ENCODE data around the gene SEMA4B. TPM values are rescaled to one million over a fixed set of nuclear protein-coding genes. Genes with fewer than 3 reads are reported as not detected.

SEMA4B gene
- total and polyA plus RNA-seq, 7 experiments from 2014 or later: 5.6 to 31.0 (median 19.4) TPM

DNA sequence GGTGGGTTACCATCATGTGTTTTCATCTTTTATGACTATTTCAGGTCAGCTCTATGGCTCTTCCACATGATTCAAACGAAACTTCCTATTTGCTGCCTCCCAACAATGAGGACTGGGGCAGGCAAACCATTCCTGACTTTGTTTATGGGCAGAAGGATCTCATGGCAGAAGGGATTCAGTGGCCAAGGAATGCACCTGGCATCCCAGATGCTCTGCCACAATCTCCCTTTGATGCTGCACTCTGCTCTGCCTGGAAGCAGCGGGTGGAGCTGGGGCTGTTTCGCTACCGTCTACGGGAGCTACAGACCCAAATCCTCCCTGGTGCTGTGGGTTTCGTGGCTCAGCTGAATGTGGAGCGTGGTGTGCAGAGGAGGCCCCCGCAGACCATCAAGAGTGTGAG lies 39.7 kb downstream of the SEMA4B start:
- H3K27ac ChIP-seq (ENCODE audit: low read depth, low read length): no peak overlapping the region
- intact Hi-C loops (cut with micrococcal nuclease): no loop called here
- CTCF ChIA-PET: interaction anchor here (0.6 kb wide), 1 partner anchor 60 kb away, joined by 4 read pairs; no protein-coding TSS in a partner anchor
- H3K4me3 Mint-ChIP-seq: no peak overlapping the region
- H3K27ac Mint-ChIP-seq: no peak overlapping the region
- H3K4me1 Mint-ChIP-seq: peaks cover 0 to 22% (median 10%) of the 10 kb centered on the region in 7 donors
- H3K27me3 ChIP-seq (ENCODE audit: control insufficient read depth in 2 of 2, insufficient read depth in 2 of 2, low read length in 2 of 2): no peaks in the 10 kb centered on the region
- DNase-seq (no peak), ATAC-seq (no peak)
- H3K36me3 Mint-ChIP-seq: peaks cover 3 to 21% (median 5%) of the 10 kb centered on the region in 5 donors
- no peaks in the 10 kb centered on the region for H3K9me3 Mint-ChIP-seq
- peaks cover 0 to 40% (median 8%) of the 10 kb centered on the region in 3 experiments for H3K36me3 ChIP-seq (ENCODE audit: control insufficient read depth in 2 of 3, insufficient read depth in 3 of 3, low read length in 3 of 3)
- H3K4me3 ChIP-seq (ENCODE audit: low read length): no peak overlapping the region
- no peaks in the 10 kb centered on the region for H3K9me3 ChIP-seq (ENCODE audit: control insufficient read depth in 2 of 3, low read length in 3 of 3)
- no peaks in the 10 kb centered on the region for H3K4me1 ChIP-seq (ENCODE audit: control insufficient read depth in 2 of 2, insufficient read depth in 2 of 2, low read length in 2 of 2)
- H3K27me3 Mint-ChIP-seq: no peaks in the 10 kb centered on the region
- POLR2A ChIA-PET: no interaction called here

- no peaks in the 10 kb centered on the region for H3K9me3 ChIP-seq (ENCODE audit: control insufficient read depth in 2 of 3, low read length in 3 of 3)
- H3K4me3 ChIP-seq (ENCODE audit: low read length): no peak overlapping the region
- H3K27me3 ChIP-seq (ENCODE audit: control insufficient read depth in 2 of 2, insufficient read depth in 2 of 2, low read length in 2 of 2): no peaks in the 10 kb centered on the region
- H3K4me3 Mint-ChIP-seq: no peak overlapping the region
- H3K27ac ChIP-seq (ENCODE audit: low read depth, low read length): no peak overlapping the region
- H3K27ac Mint-ChIP-seq: peak overlapping the region in 3 of 9 donors; percentile 12 to 67 (median 20)
- ChIA-PET CTCF (interaction anchor here (0.6 kb wide), 1 partner anchor 60 kb away, joined by 4 read pairs; no protein-coding TSS in a partner anchor), POLR2A (interaction anchor here (0.6 kb wide), 1 partner anchor 8 kb away, joined by 3 read pairs; the partner anchor contains the start of gene TTLL13)
- intact Hi-C loops (cut with micrococcal nuclease): no loop called here
- H3K4me1 ChIP-seq (ENCODE audit: control insufficient read depth in 2 of 2, insufficient read depth in 2 of 2, low read length in 2 of 2): no peaks in the 10 kb centered on the region
- ATAC-seq: no peak
- no peak for DNase-seq
- peaks cover 0 to 34% (median 8%) of the 10 kb centered on the region in 3 experiments for H3K36me3 ChIP-seq (ENCODE audit: control insufficient read depth in 2 of 3, insufficient read depth in 3 of 3, low read length in 3 of 3)
- H3K27me3 Mint-ChIP-seq: no peaks in the 10 kb centered on the region
- H3K36me3 Mint-ChIP-seq: peaks cover 3 to 20% (median 5%) of the 10 kb centered on the region in 5 donors
- peaks cover 0 to 17% (median 8%) of the 10 kb centered on the region in 7 donors for H3K4me1 Mint-ChIP-seq
- no peaks in the 10 kb centered on the region for H3K9me3 Mint-ChIP-seq
Observed at GRCh38 chr15:90241343-90242192, 40.4 kb downstream of the SEMA4B start.

GRCh38 chr15:90243943-90244639 lies 43.0 kb downstream of the SEMA4B start:
- Histone ChIP-seq H3K4me1 (ENCODE audit: control insufficient read depth in 2 of 2, insufficient read depth in 2 of 2, low read length in 2 of 2) (no peaks in the 10 kb centered on the region), H3K27me3 (ENCODE audit: control insufficient read depth in 2 of 2, insufficient read depth in 2 of 2, low read length in 2 of 2) (no peaks in the 10 kb centered on the region), H3K9me3 (ENCODE audit: control insufficient read depth in 2 of 3, low read length in 3 of 3) (no peaks in the 10 kb centered on the region), H3K27ac (ENCODE audit: low read depth, low read length) (no peak overlapping the region), H3K36me3 (ENCODE audit: control insufficient read depth in 2 of 3, insufficient read depth in 3 of 3, low read length in 3 of 3) (peaks cover 0 to 14% (median 0%) of the 10 kb centered on the region in 3 experiments), H3K4me3 (ENCODE audit: low read length) (no peak overlapping the region)
- Mint-ChIP-seq H3K9me3 (no peaks in the 10 kb centered on the region), H3K27me3 (no peaks in the 10 kb centered on the region), H3K4me1 (peaks cover 5 to 16% (median 9%) of the 10 kb centered on the region in 7 donors), H3K4me3 (no peak overlapping the region), H3K36me3 (peaks cover 0 to 9% (median 4%) of the 10 kb centered on the region in 5 donors), H3K27ac (peak overlapping the region in 4 of 9 donors; percentile 6 to 75 (median 36))
- no peak for ATAC-seq
- POLR2A ChIA-PET: interaction anchor here (0.8 to 2.9 kb wide), 4 partner anchors 9 to 22 kb away, joined by 3 to 14 read pairs (median 4); partner anchors contain the start of genes CIB1, GDPGP1 and NGRN
- no peak for DNase-seq
- intact Hi-C loops (cut with micrococcal nuclease): no loop called here
- CTCF ChIA-PET: interaction anchor here (0.6 kb wide), 1 partner anchor 13 kb away, joined by 3 read pairs; no protein-coding TSS in a partner anchor

DNA sequence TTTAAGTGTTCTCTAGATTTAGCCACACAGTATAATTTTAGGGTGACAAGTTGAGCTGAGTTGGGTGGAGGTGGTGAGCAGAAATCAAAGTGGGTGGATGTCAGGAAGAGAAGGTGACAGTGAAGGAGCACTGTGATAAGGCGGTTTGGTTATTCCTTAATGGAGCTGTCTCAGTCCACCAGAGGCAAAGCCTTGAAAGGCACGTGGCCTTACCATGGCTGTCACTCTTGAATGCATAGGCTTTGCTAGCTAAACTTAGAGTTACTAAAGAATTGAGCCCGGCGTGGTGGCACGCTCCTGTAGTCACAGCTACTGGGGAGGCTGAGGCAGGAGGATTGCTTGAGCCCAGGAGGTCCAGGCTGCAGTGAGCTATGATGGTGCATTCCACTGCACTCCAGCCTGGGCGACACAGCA lies 47.7 kb downstream of the SEMA4B start:
- Histone ChIP-seq H3K4me3 (ENCODE audit: low read length) (peak overlapping the region; percentile 54), H3K27ac (ENCODE audit: low read depth, low read length) (no peak overlapping the region), H3K36me3 (ENCODE audit: control insufficient read depth in 2 of 3, insufficient read depth in 3 of 3, low read length in 3 of 3) (no peaks in the 10 kb centered on the region), H3K9me3 (ENCODE audit: control insufficient read depth in 2 of 3, low read length in 3 of 3) (no peaks in the 10 kb centered on the region), H3K27me3 (ENCODE audit: control insufficient read depth in 2 of 2, insufficient read depth in 2 of 2, low read length in 2 of 2) (no peaks in the 10 kb centered on the region), H3K4me1 (ENCODE audit: control insufficient read depth in 2 of 2, insufficient read depth in 2 of 2, low read length in 2 of 2) (no peaks in the 10 kb centered on the region)
- H3K27ac Mint-ChIP-seq: peak overlapping the region in 7 of 9 donors; percentile 21 to 90 (median 62)
- ATAC-seq (no peak), DNase-seq (no peak)
- intact Hi-C loops (cut with micrococcal nuclease): loop anchor here (1.0 kb wide), 2 partner anchors 14 to 17 kb away; partner anchors contain the start of genes GDPGP1 (in 2 of the 2) and NGRN (in 2 of the 2)
- H3K27me3 Mint-ChIP-seq: peaks cover 0 to 3% (median 0%) of the 10 kb centered on the region in 5 donors
- H3K4me3 Mint-ChIP-seq: peak overlapping the region; percentile 13 to 88 (median 78)
- ChIA-PET CTCF (interaction anchor here (0.7 to 0.9 kb wide), 3 partner anchors 31 to 271 kb away, joined by 3 to 8 read pairs (median 3); no protein-coding TSS in a partner anchor), POLR2A (interaction anchor here (0.6 to 4.1 kb wide), 7 partner anchors 7 to 683 kb away, joined by 3 to 34 read pairs (median 3); partner anchors contain the start of genes CIB1, GDPGP1 and NGRN)
- no peaks in the 10 kb centered on the region for H3K9me3 Mint-ChIP-seq
- H3K36me3 Mint-ChIP-seq: no peaks in the 10 kb centered on the region
- peaks cover 11 to 23% (median 16%) of the 10 kb centered on the region in 7 donors for H3K4me1 Mint-ChIP-seq

DNA sequence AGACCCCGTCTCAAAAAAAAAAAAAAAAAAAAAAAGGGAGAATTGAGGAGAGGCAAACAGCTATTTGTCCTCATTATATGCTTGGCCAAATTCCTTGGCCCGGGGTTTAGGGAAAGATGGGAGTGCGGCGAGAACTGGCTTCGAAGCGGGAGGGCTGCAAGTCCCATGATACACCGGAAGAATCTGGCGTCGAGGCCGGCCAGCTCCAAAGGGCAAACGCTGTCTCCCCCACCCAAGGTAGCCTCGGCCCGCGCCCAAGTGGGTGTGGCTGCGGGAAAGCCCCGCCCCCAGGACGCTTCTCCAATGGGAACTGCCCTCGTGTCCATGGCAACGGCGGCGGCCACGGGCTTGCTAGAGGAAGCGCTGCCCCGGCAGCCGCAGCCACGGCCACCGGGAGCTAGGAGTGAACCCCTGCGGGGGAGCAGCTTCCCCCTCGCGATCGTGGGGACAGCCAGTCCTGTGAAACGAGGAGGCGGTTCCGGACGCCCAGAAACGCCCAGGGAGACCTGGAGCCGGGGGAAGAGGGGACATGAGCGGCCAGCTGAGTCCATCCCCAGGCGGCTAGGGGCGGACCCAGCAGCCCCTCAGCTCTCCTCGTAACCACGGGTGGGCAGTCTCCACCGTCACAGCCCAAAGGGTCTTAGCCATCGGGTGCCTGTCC lies 48.2 kb downstream of the SEMA4B start, which contains the start of gene TTLL13:
TSS of gene TTLL13 (plus strand) at position 354 of the 661 bp plus-strand sequence. CDS start 1,075 bp downstream, outside the sequence.
- no peaks in the 10 kb centered on the region for H3K36me3 Mint-ChIP-seq
- POLR2A ChIA-PET: interaction anchor here (1.0 to 4.1 kb wide), 8 partner anchors 8 to 682 kb away, joined by 3 to 34 read pairs (median 3); partner anchors contain the start of genes CIB1, GDPGP1 and NGRN
- no peaks in the 10 kb centered on the region for H3K9me3 ChIP-seq (ENCODE audit: control insufficient read depth in 2 of 3, low read length in 3 of 3)
- CTCF ChIA-PET: interaction anchor here (0.7 kb wide), 1 partner anchor 53 kb away, joined by 3 read pairs; no protein-coding TSS in a partner anchor
- H3K4me1 ChIP-seq (ENCODE audit: control insufficient read depth in 2 of 2, insufficient read depth in 2 of 2, low read length in 2 of 2): no peaks in the 10 kb centered on the region
- intact Hi-C loops (cut with micrococcal nuclease): loop anchor here (1.0 kb wide), 2 partner anchors 15 to 16 kb away; partner anchors contain the start of genes GDPGP1 (in 2 of the 2) and NGRN (in 2 of the 2)
- H3K27ac ChIP-seq (ENCODE audit: low read depth, low read length): peak within 1 kb of the TSS; percentile 51
- no peaks in the 10 kb centered on the region for H3K27me3 ChIP-seq (ENCODE audit: control insufficient read depth in 2 of 2, insufficient read depth in 2 of 2, low read length in 2 of 2)
- H3K4me1 Mint-ChIP-seq: peaks cover 10 to 23% (median 16%) of the 10 kb centered on the region in 7 donors
- peaks cover 0 to 3% (median 0%) of the 10 kb centered on the region in 5 donors for H3K27me3 Mint-ChIP-seq
- DNase-seq (peak in 8 of 9 donors; percentile 29 to 89 (median 54)), ATAC-seq (peak; percentile 90)
- peak within 1 kb of the TSS; percentile 64 to 88 (median 80) for H3K4me3 Mint-ChIP-seq
- peak within 1 kb of the TSS; percentile 54 for H3K4me3 ChIP-seq (ENCODE audit: low read length)
- no peaks in the 10 kb centered on the region for H3K36me3 ChIP-seq (ENCODE audit: control insufficient read depth in 2 of 3, insufficient read depth in 3 of 3, low read length in 3 of 3)
- H3K9me3 Mint-ChIP-seq: no peaks in the 10 kb centered on the region
- H3K27ac Mint-ChIP-seq: peak within 1 kb of the TSS in 7 of 9 donors; percentile 23 to 90 (median 78)
